CD14-positive monocyte (primary cell): ENCODE data around the gene CLDN6. TPM values are rescaled to one million over a fixed set of nuclear protein-coding genes. Genes with fewer than 3 reads are reported as not detected.

Source experiments
- DNase-seq, 3 donors: peaks; one replicate each; pipeline ENCODE4 v3.0.0-alpha.2; 2011 to 2022
- H2AFZ ChIP-seq: 2 replicates; pipeline ENCODE4 v1.6.0; 2012; ENCODE audit warnings: mild to moderate bottlenecking, low read depth, low read length, inconsistent platforms; ENCODE audit not compliant: insufficient read depth, poor library complexity, severe bottlenecking
- H3K27ac ChIP-seq, 2 donors: 1 replicate in 1 of 2; 2 replicates in 1 of 2; pipeline ENCODE4 v1.5.1; 2012 to 2013; ENCODE audit warnings: low read length in 2 of 2, control low read depth in 1 of 2, inconsistent platforms in 1 of 2, low read depth in 1 of 2, mild to moderate bottlenecking in 1 of 2
- H3K27me3 ChIP-seq, 2 donors: one replicate each; pipeline versions ENCODE4 v1.6.0 to v1.6.1; 2011 to 2013; ENCODE audit warnings: low read length in 2 of 2; ENCODE audit not compliant: control insufficient read depth in 2 of 2, insufficient read depth in 2 of 2
- H3K36me3 ChIP-seq, 2 donors: replicated peaks in 1 of 2; 1 replicate in 1 of 2; 2 replicates in 1 of 2; pipeline versions ENCODE4 v1.5.1 to v1.6.1; 2012 to 2013; ENCODE audit warnings: low read length in 2 of 2, control low read depth in 1 of 2, inconsistent platforms in 1 of 2, mild to moderate bottlenecking in 1 of 2; ENCODE audit not compliant: insufficient read depth in 2 of 2, control insufficient read depth in 1 of 2
- H3K4me1 ChIP-seq, 2 donors: 1 replicate in 1 of 2; 2 replicates in 1 of 2; pipeline versions ENCODE4 v1.5.1 to v1.6.1; 2012 to 2013; ENCODE audit warnings: low read length in 2 of 2, control low read depth in 1 of 2, inconsistent platforms in 1 of 2, mild to moderate bottlenecking in 1 of 2, moderate library complexity in 1 of 2; ENCODE audit not compliant: insufficient read depth in 2 of 2, control insufficient read depth in 1 of 2
- H3K4me2 ChIP-seq: replicated peaks from 2 replicates; pipeline ENCODE3; 2012; ENCODE audit warnings: low read length, moderate library complexity, mild to moderate bottlenecking; ENCODE audit not compliant: poor library complexity, severe bottlenecking; ENCODE audit errors: extremely low read depth
- H3K4me3 ChIP-seq, 3 experiments: fragments of 200-600 bp in 1 of 3; sonication (generic) in 1 of 3; replicated peaks in 1 of 3; 1 replicate in 2 of 3; 2 replicates in 1 of 3; pipeline ENCODE4 v1.5.1; 2011 to 2013; ENCODE audit warnings: low read length in 3 of 3, mild to moderate bottlenecking in 3 of 3, control low read depth in 2 of 3, low read depth in 2 of 3, inconsistent platforms in 1 of 3, moderate library complexity in 1 of 3
- H3K79me2 ChIP-seq: 2 replicates; pipeline ENCODE4 v1.6.0; 2012; ENCODE audit warnings: mild to moderate bottlenecking, control low read depth, inconsistent platforms, low read length, moderate library complexity; ENCODE audit not compliant: insufficient read depth
- H3K9ac ChIP-seq: 2 replicates; pipeline ENCODE4 v1.6.0; 2017; ENCODE audit warnings: low read length, mild to moderate bottlenecking; ENCODE audit not compliant: insufficient read depth, poor library complexity, severe bottlenecking
- H3K9me3 ChIP-seq, 2 donors: replicated peaks in 1 of 2; 1 replicate in 1 of 2; 2 replicates in 1 of 2; pipeline versions ENCODE4 v1.5.1 to v1.6.1; 2012 to 2013; ENCODE audit warnings: low read length in 2 of 2, control low read depth in 1 of 2; ENCODE audit not compliant: control insufficient read depth in 1 of 2, insufficient read depth in 1 of 2
- H4K20me1 ChIP-seq: 2 replicates; pipeline ENCODE4 v1.6.0; 2012; ENCODE audit warnings: mild to moderate bottlenecking, low read length, control low read depth, moderate library complexity; ENCODE audit not compliant: insufficient read depth
- H3K27ac Mint-ChIP-seq, 7 donors: one replicate each; pipeline ENCODE4 v1.8.0; 2020; ENCODE audit warnings: mild to moderate bottlenecking in 7 of 7, mixed read lengths in 7 of 7, moderate library complexity in 6 of 7, inconsistent platforms in 2 of 7
- H3K27me3 Mint-ChIP-seq, 3 donors: one replicate each; pipeline ENCODE4 v1.8.0; 2021 to 2022; ENCODE audit warnings: low read depth in 3 of 3, mild to moderate bottlenecking in 3 of 3, mixed read lengths in 3 of 3, moderate library complexity in 3 of 3, inconsistent platforms in 1 of 3
- H3K36me3 Mint-ChIP-seq, 2 donors: one replicate each; pipeline ENCODE4 v1.8.0; 2020; ENCODE audit warnings: mixed read lengths in 2 of 2, inconsistent platforms in 1 of 2, mild to moderate bottlenecking in 1 of 2
- H3K4me1 Mint-ChIP-seq: one replicate; pipeline ENCODE4 v1.8.0; 2020; ENCODE audit warnings: mild to moderate bottlenecking, mixed read lengths
- H3K4me3 Mint-ChIP-seq, 2 donors: one replicate each; pipeline ENCODE4 v1.8.0; 2020; ENCODE audit warnings: mild to moderate bottlenecking in 2 of 2, mixed read lengths in 2 of 2, moderate library complexity in 1 of 2
- H3K9me3 Mint-ChIP-seq, 7 donors: one replicate each; pipeline ENCODE4 v1.8.0; 2020 to 2022; ENCODE audit warnings: mixed read lengths in 7 of 7, mild to moderate bottlenecking in 6 of 7, moderate library complexity in 6 of 7, inconsistent platforms in 2 of 7
- CTCF ChIP-seq: fragments of 200-600 bp; IDR thresholded peaks from one replicate; pipeline ENCODE4 v1.8.0; 2022; ENCODE audit warnings: antibody characterized with exemption, mild to moderate bottlenecking
- WGBS: methylation state at CpG from one replicate; pipeline ENCODE4 v1.1.5; 2013; ENCODE audit warnings: missing lambda C conversion rate; ENCODE audit not compliant: insufficient coverage; 5-methylcytosine and 5-hydroxymethylcytosine counted together
- intact Hi-C, 2 donors: fragments of 100-400 bp; cut with micrococcal nuclease; formaldehyde crosslinking; loops; one replicate each; pipeline versions ENCODE4 v1.15.0 to v1.15.1; 2023
- polyA plus RNA-seq, 3 donors: library from polyadenylated mRNA; depleted of rRNA in 1 of 3; unstranded in 2 of 3; stranded (reverse) in 1 of 3; fragments of 300-500 nt in 2 of 3; fragments of >200 nt in 1 of 3; fragmentation: Illumina TruSeq in 2 of 3; gene quantifications; 1 replicate in 2 of 3; 2 replicates in 1 of 3; pipeline ENCODE4 v1.2.3, GENCODE V29; 2012 to 2021

Gene CLDN6
- polyA plus RNA-seq, 3 donors: not detected

- H3K27me3 ChIP-seq: peaks cover 0 to 10% of the 10 kb centered on the region in 2 donors
- H3K27ac ChIP-seq: no peak overlapping the region
- intact Hi-C loops: no loop called here
- peaks cover 0 to 1% (median 0%) of the 10 kb centered on the region in 7 donors for H3K9me3 Mint-ChIP-seq
- H3K4me1 ChIP-seq: peaks cover 90 to 99% of the 10 kb centered on the region in 2 donors
- no peaks in the 10 kb centered on the region for H3K9me3 ChIP-seq
- no peak overlapping the region for H3K4me2 ChIP-seq
- H3K4me1 Mint-ChIP-seq: peaks cover 74% of the 10 kb centered on the region
- no peak for TF ChIP-seq CTCF
- no peaks in the 10 kb centered on the region for H3K36me3 ChIP-seq
- H4K20me1 ChIP-seq: no peaks in the 10 kb centered on the region
- no peak overlapping the region for H3K4me3 ChIP-seq
- no peaks in the 10 kb centered on the region for H3K79me2 ChIP-seq
- H3K27me3 Mint-ChIP-seq: peaks cover 9 to 27% (median 16%) of the 10 kb centered on the region in 3 donors
- peaks cover 20 to 32% of the 10 kb centered on the region in 2 donors for H3K36me3 Mint-ChIP-seq
- peak overlapping the region in 1 of 2 donors; percentile 63 for H3K4me3 Mint-ChIP-seq
- DNase-seq: no peak
- no peak overlapping the region for H3K9ac ChIP-seq
- H2AFZ ChIP-seq: no peak overlapping the region
- WGBS: no CpG with 5 or more reads among the region's 5 CpGs
- H3K27ac Mint-ChIP-seq: peak overlapping the region in 2 of 7 donors; percentile 10 to 26
These were observed 32.5 kb upstream of the CLDN6 start for GRCh38 chr16:3050487-3050886.

- peaks cover 74% of the 10 kb centered on the region for H3K4me1 Mint-ChIP-seq
- Histone ChIP-seq H3K27me3 (peaks cover 0 to 14% of the 10 kb centered on the region in 2 donors), H3K9me3 (no peaks in the 10 kb centered on the region), H3K4me3 (no peak overlapping the region), H3K4me1 (peaks cover 88 to 99% of the 10 kb centered on the region in 2 donors), H2AFZ (no peak overlapping the region), H3K27ac (no peak overlapping the region), H3K9ac (no peak overlapping the region), H3K36me3 (no peaks in the 10 kb centered on the region), H3K79me2 (no peaks in the 10 kb centered on the region), H4K20me1 (no peaks in the 10 kb centered on the region), H3K4me2 (no peak overlapping the region)
- WGBS: 87% methylated on average over 25 of the region's 26 CpGs
- H3K4me3 Mint-ChIP-seq: peak overlapping the region in 1 of 2 donors; percentile 63
- no peak for TF ChIP-seq CTCF
- peaks cover 14 to 32% (median 21%) of the 10 kb centered on the region in 3 donors for H3K27me3 Mint-ChIP-seq
- intact Hi-C loops: no loop called here
- H3K9me3 Mint-ChIP-seq: peaks cover 0 to 4% (median 1%) of the 10 kb centered on the region in 7 donors
- no peak for DNase-seq
- peak overlapping the region in 3 of 7 donors; percentile 10 to 64 (median 26) for H3K27ac Mint-ChIP-seq
- H3K36me3 Mint-ChIP-seq: peaks cover 21 to 32% of the 10 kb centered on the region in 2 donors
These were observed 32.0 kb upstream of the CLDN6 start for GRCh38 chr16:3049921-3050481.
